HG03139 (cell line): Measurements from ENCODE around the gene MAN1B1.
"Not testable (repeated sequence)": the region's sequence is repeated elsewhere in the genome, so short reads cannot be mapped to it uniquely, and the experiment has no call there.

ENCODE experiments used
- ATAC-seq: cut with Tn5 transposase; IDR thresholded peaks from one replicate; pipeline ENCODE4 v1.9.1; 2021; ENCODE audit not compliant: unreplicated experiment

Gene MAN1B1

DNA sequence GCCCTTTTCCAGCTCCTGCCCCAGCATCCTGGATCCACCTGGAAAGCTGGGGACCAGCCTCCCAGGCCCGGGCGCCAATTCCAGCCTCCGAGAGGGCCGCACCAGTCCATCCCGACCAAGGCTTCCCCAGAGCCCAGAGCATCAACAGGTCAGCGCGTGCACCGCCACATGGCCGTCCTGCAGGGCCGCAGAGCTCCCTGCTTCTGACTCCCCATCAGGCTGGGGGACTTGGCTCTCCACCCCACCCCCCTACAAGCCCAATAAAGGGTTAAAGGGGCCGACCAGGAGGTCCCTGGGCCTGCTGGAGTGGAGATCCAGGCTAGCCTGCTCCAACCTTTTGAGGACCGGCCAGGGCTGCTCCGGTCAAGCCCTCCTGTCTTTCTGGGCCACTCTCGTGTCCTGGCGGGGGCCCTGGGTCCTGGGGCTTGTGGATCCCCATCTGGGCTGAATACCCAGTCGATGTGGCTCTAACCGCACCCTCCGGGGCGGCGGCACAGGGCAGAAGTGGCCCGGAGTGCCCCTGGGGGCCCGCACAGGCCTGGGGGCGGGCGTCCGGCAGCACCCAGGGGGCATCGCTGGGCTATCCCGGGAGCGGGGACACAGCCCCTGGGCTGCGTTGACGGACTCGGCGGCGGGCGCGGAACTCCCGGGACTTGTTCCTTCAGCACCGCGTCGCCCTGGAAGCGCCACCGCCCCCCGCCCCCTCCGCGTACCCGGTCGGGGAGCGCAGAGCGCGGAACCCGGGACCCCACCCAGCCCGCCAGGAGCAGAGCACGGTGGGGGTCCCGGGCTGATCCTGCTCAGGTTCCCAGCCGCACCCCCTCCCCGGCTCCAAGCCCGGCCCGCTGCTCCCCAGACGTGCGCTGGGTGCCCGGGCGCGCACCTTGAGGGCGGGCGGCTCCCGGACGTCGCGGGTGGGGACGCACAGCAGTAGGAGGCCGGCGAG is 33.5 kb upstream of the MAN1B1 start:
- no peak for ATAC-seq

DNA sequence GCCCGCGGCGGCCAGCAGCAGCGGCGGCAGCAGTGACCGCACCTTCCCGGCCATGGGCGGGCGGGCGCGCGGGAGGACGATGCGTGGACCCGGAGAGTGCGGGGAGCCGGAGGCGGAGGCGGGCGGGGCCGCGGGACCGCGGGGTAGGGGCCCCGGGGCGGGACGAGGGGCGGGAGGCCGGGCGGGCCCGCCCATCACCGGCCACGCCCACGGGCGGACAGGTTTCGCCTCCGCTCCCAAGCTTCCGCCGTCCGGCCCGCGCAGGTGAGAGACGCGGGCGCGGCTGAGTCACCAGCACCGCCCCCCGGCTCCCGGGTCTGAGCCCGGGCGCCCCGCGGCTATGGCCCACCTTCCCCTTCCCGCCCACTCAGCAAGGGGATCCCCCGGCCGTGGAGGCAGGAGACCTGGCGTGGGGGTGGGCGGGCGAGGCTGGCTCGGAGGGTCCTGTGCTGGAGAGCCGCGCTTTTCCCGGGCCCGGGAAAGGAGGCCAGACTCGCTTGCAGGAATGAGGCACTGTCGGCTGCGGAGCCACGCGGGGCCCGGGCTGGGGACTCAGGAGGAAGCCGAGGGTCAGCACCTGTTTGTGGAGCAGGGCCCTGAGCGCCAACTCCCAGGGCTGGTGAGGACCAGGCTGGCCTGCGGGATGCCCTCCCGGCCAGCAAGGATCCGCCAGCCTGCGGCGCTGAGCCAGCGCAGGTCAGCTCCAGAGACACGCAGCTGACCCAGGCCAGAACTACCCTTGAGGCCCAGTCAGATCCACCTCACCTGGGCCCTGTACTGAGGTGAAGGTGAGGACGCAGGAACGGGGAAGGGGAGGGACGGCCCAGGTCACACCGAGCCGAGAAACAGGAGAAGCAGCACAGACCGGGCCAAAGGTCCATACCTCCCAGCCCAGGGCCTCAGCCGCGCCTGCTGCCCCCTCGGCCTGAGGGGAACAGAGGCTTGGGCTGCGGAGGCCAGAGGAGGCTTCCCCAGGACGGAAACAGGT is 32.5 kb upstream of the MAN1B1 start, which contains the start of gene ENTPD2:
ENTPD2 (minus strand) TSS at position 118 of the 988 bp plus-strand sequence; CDS start at position 54, 64 bp downstream.
- no peak for ATAC-seq

DNA sequence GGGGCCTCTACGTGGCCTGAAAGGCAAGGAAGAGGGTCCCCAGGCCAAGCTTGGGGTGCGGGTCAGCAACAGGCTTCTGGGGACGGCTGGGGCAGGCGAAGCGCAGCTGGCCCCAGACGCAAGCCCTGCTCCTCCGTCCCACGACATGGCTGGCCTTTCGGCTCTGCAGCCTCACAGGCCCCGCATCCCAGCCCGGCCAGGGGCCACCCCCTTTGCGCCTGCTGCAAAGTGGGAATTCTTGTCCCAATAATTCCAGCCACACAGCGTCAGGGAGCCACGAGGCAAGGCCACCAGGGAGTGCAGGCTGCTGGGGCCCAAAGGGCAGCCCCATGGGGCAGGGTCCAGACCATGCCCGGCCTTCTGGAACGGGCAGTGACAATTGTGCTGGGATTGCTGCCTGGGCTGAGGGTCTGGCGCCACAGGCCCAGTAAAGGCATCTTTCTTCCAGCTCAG is 31.8 kb upstream of the MAN1B1 start:
- no peak for ATAC-seq

DNA sequence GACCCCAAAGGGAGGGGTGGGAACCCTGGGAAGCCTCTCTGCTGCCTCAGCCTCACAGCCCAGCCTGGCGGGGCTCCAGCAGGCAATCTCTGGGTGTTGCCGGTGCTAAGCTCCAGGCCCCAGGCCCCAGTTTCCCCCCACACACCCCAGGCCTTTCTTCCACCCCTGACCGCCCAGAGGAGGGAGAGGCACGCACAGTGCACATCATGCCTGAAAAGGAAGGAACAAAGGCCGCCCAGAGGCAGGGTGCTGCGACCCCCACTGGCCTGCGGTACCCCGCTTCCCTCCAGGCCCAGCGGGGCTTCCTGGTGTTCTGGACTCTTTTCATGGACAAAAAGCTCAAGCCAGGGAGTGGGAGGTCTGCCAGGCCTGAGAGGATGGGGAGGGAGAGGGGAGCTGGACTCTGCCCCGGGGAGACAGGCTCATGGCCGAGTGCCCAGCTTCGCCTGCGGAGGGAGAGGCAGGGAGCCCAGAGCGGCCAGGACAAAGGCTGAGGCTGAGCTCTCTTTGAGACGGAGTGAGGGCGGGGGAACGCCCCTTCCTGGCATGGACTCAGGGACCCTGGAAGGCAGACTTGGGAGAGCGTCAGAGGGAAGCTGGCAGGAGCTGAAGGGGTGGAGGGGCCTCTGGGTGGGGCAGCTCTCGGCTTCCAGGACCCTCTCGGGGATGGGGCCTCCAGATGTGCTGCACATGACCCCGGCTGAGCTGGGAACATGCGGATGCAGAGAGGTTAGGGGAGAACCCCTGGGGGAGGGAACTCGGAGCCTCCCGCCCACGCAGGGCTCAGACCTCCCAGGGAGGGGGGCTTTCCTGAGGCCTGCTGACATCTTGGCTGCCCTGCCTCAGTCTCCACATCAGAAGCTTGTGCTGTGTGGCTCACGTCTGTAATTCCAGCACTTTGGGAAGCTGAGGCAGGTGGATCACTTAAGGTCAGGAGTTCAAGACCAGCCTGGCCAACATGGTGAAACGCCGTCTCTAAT is 31.1 kb upstream of the MAN1B1 start:
- ATAC-seq, result no peak

DNA sequence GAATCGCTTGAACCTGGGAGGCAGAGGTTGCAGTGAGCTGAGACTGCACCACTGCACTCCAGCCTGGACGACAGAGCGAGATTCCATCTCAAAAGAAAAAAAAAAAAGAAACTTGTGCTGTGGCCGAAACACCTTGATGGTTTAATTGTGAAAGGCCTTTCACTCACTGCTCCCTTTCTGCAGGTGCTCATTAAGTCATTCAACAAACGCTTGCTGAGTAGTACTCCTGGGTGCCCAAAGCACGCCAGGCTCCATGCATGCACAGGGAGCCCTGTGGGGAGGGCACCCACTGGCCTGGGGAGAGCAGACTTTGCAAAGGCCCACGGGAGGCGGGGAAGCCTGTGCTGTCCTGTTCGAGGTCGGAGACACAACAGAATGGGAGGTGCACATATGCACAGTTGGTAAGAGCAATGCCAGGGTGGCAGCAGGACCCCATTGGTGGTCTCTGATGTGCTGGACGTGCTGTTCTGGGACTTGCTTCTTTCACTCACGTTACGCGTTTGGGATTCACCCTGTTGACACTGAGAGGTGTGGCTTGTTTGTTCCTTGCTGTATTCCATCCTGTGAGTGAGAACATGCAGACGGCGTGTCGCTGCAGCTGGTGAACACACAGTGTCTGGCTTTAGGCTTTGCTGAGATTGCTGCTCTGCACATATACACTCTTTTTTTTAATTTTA is 29.9 kb upstream of the MAN1B1 start:
- ATAC-seq, result no peak

DNA sequence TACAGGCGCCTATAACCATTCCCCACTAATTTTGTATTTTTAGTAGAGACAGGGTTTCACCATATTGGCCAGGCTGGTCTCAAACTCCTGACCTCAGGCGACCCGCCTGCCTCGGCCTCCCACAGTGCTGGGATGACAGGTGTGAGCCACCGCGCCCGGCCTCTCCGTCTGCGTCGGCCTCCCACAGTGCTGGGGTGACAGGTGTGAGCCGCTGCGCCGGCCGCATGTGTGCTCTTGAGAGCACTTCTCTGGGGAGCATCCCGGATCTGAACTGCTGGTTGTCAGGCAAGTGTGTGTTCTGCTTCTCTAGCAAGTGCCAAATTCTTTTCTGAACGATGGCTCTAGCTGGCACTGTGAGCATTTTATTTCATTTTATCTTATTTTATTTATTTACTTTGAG is 29.2 kb upstream of the MAN1B1 start:
- no peak for ATAC-seq

DNA sequence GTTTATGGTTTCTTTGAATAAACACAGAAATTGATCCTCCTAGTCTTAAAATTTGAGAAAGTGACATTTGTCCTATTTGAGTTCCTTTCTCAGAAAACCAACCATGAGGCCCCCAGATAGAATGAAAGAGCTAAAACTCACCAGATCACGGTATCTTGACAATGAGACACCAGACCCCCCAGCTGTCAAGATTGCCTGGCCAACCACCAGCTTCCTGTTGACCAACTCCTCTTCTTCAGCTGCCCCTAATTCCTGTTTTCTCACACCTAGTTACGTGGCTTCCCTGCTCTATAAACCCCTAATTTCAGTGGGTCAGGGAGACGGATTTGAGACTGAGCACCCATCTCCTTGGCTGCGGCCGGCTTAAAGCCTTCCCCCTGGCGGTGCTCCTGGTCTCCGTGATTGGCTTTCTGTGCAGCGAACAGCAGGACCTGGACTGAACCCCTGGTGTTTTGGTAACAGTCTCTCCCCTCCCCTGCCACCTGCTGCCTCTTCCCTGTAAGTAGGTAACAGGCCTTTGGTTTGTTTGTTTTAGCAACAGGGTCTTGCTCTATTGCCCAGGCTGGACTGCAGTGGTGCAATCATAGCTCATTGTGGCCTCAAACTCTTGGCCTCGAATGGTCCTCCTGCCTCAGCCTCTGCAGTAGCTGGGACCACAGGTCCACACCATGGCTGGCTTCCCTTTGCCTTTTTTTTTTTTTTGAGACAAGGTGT is 28.1 kb upstream of the MAN1B1 start:
- ATAC-seq, result no peak

DNA sequence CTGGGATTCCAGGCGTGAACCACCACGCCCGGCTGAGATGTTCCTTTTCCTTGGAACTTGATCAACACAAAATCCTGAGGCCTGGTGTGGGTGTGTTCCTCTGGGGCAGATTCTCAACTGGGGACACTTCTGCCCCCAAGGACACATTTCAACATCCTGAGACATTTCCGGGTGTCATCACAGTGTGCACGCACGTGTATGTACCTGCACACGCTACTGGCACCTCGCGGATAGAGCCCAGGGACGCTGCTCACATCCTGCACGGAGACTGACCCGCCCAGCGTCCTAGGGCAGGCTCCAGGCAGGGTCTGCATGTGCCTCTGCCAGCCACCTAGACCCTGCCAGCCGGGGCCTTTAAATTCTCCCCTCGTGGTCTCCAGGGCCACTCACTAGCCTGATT is 24.4 kb upstream of the MAN1B1 start:
- ATAC-seq, result no peak

DNA sequence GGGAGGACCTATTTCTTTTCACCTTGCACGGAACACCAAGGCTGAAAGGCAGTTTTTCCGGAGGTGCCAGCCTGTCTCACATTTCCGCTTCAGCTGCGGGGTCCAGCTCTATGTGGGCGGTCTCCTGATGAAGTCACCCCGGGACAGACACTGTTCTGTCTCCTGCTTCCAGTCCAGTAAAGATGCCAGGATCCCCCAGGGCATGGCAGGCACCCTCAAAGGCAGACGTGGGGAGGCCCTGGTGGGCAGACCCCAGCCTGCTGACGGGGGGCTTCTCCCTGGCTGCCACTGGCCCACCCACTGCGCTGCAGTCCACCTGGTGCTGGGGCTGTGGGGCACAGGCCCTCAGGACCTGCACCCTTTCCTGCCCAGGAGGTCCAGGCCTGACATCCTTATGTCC is 24.0 kb upstream of the MAN1B1 start:
- not testable (repeated sequence) for ATAC-seq

DNA sequence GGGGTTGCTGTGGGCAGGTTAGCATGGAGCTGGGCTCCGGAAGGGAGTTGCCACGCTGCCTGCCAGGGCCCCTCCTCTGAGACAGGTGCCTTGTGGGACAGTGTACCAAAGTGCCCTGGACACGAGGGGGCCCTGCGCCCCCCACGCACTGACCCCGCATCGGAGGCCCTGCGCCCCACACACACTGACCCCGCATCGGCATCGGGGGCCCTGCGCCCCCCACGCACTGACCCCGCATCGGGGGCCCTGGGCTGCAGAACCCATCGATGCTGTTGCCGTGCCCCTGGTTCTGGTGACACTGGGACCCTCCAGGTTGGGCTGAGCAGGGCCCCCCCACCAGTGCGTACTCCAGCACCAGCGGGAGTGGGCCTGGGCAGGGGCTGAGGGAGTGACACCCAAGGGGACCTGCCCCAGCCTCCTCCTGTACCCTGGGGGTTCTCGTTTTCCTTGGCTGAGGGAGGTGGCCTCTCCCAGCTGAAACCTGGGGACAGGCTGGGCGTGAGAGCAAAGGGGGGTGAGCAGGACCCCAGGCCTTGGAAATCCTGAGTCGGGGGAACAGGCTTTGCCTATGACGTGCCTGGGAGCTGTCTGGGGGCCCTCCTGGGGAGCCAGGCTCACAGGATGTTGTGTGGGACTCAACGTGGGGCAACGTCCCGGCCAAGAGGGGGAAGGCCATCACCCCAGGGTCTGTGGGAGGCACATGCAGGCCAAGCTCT is 23.3 kb upstream of the MAN1B1 start:
- no peak for ATAC-seq

DNA sequence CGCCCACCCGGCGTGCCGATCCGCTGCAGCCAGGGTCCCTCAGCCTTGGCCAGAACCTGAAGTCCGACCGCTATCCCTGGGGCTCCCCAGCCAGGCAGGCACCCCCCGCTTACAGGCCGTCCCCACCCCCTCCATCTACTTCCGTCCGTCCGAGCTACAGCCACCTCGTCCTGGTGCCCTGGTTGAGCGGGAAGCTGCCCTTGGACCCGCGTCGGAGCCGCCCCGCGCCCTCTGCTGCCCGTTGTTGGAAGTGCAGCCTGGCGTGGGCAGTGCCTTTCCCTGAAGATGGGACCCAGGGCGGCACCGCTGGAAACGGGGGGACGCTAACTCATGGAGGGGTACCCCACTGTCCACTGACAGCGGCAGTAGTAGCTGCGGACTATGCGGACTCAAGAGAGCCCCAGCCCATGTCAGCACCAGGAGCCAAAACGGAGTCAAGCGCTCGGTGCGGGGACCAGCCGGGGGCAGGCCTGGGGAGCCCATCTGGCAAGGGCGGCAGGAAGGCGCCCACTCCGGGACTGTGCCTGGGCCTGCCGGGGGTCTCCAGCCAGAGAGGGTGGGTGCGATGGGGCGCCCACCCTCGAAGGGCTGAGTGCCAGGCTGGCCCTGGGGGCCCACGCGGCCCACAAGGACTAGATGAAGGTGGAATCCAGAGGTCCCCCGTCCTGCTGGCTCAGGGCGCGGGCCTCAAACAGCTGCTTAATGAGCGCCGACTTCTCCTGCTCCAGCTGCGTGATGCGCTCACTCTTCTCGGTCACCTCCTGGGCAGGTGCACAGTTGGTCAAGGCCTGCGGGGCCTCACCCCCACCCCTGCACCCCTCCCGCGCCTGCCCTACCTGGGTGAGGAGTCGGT is 22.5 kb upstream of the MAN1B1 start:
- ATAC-seq, result no peak

DNA sequence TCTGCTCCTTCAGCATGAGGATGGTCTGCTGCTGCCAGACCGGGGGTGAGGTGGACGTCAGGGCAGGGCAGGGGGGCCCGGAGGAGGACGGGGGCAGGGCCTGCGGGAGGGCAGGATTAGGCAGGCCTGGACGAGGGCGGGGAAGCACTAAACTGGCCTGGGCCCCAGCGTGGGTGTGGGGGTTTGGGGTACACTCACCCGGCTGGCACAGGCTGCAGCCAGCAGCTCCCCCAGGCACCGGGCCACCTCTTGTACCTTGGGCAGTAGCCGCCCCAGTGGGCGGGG is 22.0 kb upstream of the MAN1B1 start:
- ATAC-seq, result no peak

DNA sequence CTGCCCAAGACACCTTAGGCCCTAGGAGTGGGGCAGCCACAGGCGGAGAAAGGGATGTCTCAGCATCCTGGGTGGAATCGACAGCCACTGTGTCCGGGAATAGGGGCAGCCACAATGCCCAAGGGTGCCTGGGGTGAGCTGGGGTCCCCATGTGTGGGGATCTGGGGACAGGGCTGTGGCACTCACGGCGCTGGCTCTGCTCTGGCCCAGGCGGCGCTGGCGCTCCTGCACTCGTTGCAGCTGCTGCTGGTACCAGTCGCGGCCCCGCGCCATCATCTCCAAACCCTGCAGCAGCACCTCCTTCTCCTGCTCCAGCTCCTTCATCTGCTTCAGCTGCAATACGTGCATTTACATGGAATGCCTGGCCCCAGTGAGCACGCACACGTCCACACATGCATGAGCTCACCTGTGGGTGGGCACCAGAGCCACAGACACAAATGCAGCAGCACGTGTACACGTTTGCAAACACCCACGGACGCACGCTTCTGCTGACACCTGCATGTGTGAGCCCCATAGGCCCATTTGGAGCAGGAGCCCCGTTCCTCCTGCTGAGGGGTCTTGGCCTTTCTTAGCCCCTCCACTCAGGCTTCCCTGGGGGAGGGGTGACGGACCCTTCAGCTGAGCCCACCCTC is 21.3 kb upstream of the MAN1B1 start:
- ATAC-seq, result no peak

DNA sequence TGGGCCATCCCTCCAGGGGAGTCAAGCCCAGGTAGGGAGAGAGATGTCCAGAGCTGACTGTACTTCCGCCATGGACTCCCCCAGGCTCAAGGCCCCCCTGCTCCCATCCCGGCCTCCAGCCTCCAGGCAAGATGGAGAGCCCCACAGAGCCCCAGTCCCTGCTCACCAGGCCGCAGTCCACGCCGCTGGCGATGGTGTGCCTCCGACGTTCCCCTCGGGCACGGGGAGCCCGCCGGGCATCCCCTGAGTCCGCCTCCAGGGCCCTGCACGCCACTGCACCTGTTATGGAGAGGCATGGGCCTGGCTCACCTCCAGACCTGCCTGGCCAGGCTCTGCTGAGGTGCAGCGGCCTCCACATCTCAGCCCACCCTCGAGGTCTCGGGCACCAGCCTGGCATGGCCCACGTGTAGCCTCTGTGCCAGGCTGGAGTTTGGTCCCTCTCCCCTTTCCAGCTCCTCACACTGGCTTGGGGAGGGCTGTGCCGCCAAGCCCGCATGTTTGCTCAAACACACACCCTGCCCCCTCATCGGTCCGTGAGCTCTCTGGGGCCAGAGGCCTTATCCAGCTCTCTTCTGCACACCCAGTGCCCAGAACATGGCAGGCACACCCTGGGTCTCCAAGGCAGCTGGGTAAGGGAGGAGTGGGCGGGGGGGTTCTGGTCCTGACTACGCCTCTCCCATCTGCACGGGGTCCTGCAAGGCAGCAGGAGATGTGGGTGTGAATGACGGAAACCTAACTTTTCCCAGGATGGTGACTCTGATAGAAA is 20.5 kb upstream of the MAN1B1 start:
- ATAC-seq, result no peak

DNA sequence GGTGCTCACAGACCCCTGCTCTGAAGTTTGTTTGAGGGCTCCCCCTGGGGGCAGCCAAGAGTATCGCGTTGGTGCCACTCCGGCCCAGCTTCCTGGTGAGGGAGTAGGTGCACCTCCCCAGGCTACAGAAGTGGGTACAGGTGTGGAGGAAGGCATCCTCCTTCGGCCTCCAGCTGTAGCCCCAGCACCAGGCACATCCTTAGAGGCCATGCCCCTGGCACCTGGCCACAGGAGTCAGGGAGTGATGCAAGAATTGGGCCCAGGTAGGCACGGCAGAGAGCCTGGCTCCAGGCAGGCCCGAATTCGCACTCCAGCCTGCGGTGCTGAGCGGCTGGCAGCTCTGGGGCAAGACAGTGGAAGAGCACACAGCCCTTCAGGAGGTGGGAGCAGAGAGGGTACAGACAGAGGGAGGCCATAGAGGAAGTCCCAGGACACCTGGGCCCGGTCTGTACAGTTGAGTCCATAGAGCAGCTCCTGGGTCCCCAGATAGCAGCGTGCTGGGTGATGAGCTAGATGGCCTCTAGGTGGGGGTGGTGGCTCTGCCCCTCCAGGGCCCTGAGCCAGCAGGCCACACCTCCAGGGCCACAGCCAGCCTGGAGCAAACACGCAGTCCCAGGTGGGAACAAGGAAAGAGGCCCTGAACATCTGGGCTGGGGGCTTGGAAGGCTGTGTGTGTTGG is 18.8 kb upstream of the MAN1B1 start:
- no peak for ATAC-seq
